Ishikawa (cell line): ENCODE data around the gene ARL8A.
A peak's percentile ranks its signal among the peaks of the same experiment; 100 is the strongest.

ENCODE experiments used
- CEBPB ChIP-seq: IDR thresholded peaks from 2 replicates; pipeline ENCODE4 v1.6.1; 2012
- CREB1 ChIP-seq: IDR thresholded peaks from 2 replicates; pipeline ENCODE4 v1.6.1; 2012; ENCODE audit warnings: low read depth
- EGR1 ChIP-seq: IDR thresholded peaks from 2 replicates; pipeline ENCODE4 v1.6.1; 2012
- EP300 ChIP-seq: IDR thresholded peaks from 2 replicates; pipeline ENCODE4 v1.6.1; 2012; ENCODE audit warnings: borderline replicate concordance
- FOXM1 ChIP-seq: IDR thresholded peaks from 2 replicates; pipeline ENCODE4 v1.6.1; 2012; ENCODE audit warnings: low read depth, borderline replicate concordance
- MAX ChIP-seq: IDR thresholded peaks from 2 replicates; pipeline ENCODE4 v1.6.1; 2012
- NFIC ChIP-seq: IDR thresholded peaks from 2 replicates; pipeline ENCODE4 v1.6.1; 2012
- RAD21 ChIP-seq: IDR thresholded peaks from 2 replicates; pipeline ENCODE4 v1.6.1; 2012; ENCODE audit warnings: low read depth
- REST ChIP-seq: IDR thresholded peaks from 2 replicates; pipeline ENCODE4 v1.6.1; 2012; ENCODE audit warnings: low read depth, mild to moderate bottlenecking
- TAF1 ChIP-seq: IDR thresholded peaks from 2 replicates; pipeline ENCODE4 v1.6.1; 2012; ENCODE audit warnings: low read depth, mild to moderate bottlenecking
- TCF12 ChIP-seq: IDR thresholded peaks from 2 replicates; pipeline ENCODE4 v1.6.1; 2012; ENCODE audit warnings: low read depth
- TEAD4 ChIP-seq: IDR thresholded peaks from 2 replicates; pipeline ENCODE4 v1.6.1; 2012
- USF1 ChIP-seq: IDR thresholded peaks from 2 replicates; pipeline ENCODE4 v1.6.1; 2012
- YY1 ChIP-seq: IDR thresholded peaks from 2 replicates; pipeline ENCODE4 v1.6.1; 2012; ENCODE audit warnings: low read depth
- ZBTB7A ChIP-seq: IDR thresholded peaks from 2 replicates; pipeline ENCODE4 v1.6.1; 2012; ENCODE audit warnings: low read depth

Gene ARL8A

GRCh38 chr1:202104073-202104472, 40.5 kb downstream of the ARL8A start:
- TF ChIP-seq EP300 (no peak), CEBPB (no peak), REST (no peak), EGR1 (no peak), RAD21 (no peak), CREB1 (no peak), FOXM1 (no peak), MAX (no peak), YY1 (no peak), ZBTB7A (no peak), TEAD4 (no peak), NFIC (no peak), TAF1 (no peak), USF1 (no peak)

GRCh38 chr1:202101184-202101583, 43.4 kb downstream of the ARL8A start:
- no peak for TF ChIP-seq FOXM1
- TF ChIP-seq MAX = 0 out of 2 replicates have a peak, but pooled peaks have one; percentile 17
- peak; percentile 26; the same call in 1 of the 2 replicates for TF ChIP-seq NFIC
- TF ChIP-seq ZBTB7A = no peak
- peak; percentile 43 for TF ChIP-seq RAD21
- TF ChIP-seq TCF12 = 0 out of 2 replicates have a peak, but pooled peaks have one; percentile 4
- TF ChIP-seq CREB1 = no peak
- no peak for TF ChIP-seq EGR1

GRCh38 chr1:202093858-202094257, 50.7 kb downstream of the ARL8A start:
- TF ChIP-seq YY1 = no peak
- no peak for TF ChIP-seq MAX
- no peak for TF ChIP-seq CEBPB
- TF ChIP-seq USF1 = no peak
- no peak for TF ChIP-seq TCF12
- TF ChIP-seq TEAD4 = no peak

GRCh38 chr1:202090994-202091393, 53.5 kb downstream of the ARL8A start:
- TF ChIP-seq RAD21 (peak; percentile 26; the same call in 1 of the 2 replicates), USF1 (no peak)

- TF ChIP-seq EGR1 (no peak), MAX (no peak), CREB1 (no peak), ZBTB7A (no peak), RAD21 (no peak), TAF1 (no peak)
Observed at GRCh38 chr1:202088206-202088605, 56.3 kb downstream of the ARL8A start.

- no peak for TF ChIP-seq CREB1
- TF ChIP-seq EGR1 = no peak
- TF ChIP-seq REST = no peak
- peak; percentile 58 for TF ChIP-seq NFIC
- TF ChIP-seq MAX = peak; percentile 43; the same call in 1 of the 2 replicates
- no peak for TF ChIP-seq RAD21
- no peak for TF ChIP-seq CEBPB
- no peak for TF ChIP-seq FOXM1
- peak; percentile 34; the same call in 1 of the 2 replicates for TF ChIP-seq EP300
- no peak for TF ChIP-seq ZBTB7A
- no peak for TF ChIP-seq YY1
- no peak for TF ChIP-seq TAF1
- TF ChIP-seq TCF12 = peak; percentile 52; the same call in 1 of the 2 replicates
- no peak for TF ChIP-seq USF1
- no peak for TF ChIP-seq TEAD4
Observed at GRCh38 chr1:202086579-202087350, 57.8 kb downstream of the ARL8A start.
